GM12801 (cell line): ENCODE results near the gene SNX20.

Experiments used
- CTCF ChIP-seq: IDR thresholded peaks from one replicate; pipeline ENCODE4 v1.5.1; 2011; ENCODE audit warnings: control low read depth; ENCODE audit not compliant: insufficient read length; ENCODE audit errors: extremely low read depth

The SNX20 gene

GRCh38 chr16:50681021-50681885 lies at the start of gene SNX20:
Gene SNX20, minus strand, starts transcription at chr16:50681312. Its CDS starts 3,786 bp downstream, at chr16:50677526.
- no peak for TF ChIP-seq CTCF

GRCh38 chr16:50724306-50724705 lies 43.2 kb upstream of the SNX20 start:
- no peak for TF ChIP-seq CTCF

- no peak for TF ChIP-seq CTCF
These were observed 41.8 kb upstream of the SNX20 start for GRCh38 chr16:50722960-50723359.

GRCh38 chr16:50722405-50722737 lies 41.3 kb upstream of the SNX20 start:
- no peak for TF ChIP-seq CTCF

GRCh38 chr16:50721549-50722404 lies 40.7 kb upstream of the SNX20 start:
- no peak for TF ChIP-seq CTCF

- no peak for TF ChIP-seq CTCF
These were observed 38.6 kb upstream of the SNX20 start for GRCh38 chr16:50719401-50720337.
